ENCODE measurements around the gene GTF2IRD1. TPM values are rescaled to one million over a fixed set of nuclear protein-coding genes. Genes with fewer than 3 reads are reported as not detected.
"Not testable (repeated sequence)": the region's sequence is repeated elsewhere in the genome, so short reads cannot be mapped to it uniquely, and the experiment has no call there.

The GTF2IRD1 gene
- total RNA-seq, 2 experiments from 2014 or later: 0.94 to 1.3 TPM

DNA sequence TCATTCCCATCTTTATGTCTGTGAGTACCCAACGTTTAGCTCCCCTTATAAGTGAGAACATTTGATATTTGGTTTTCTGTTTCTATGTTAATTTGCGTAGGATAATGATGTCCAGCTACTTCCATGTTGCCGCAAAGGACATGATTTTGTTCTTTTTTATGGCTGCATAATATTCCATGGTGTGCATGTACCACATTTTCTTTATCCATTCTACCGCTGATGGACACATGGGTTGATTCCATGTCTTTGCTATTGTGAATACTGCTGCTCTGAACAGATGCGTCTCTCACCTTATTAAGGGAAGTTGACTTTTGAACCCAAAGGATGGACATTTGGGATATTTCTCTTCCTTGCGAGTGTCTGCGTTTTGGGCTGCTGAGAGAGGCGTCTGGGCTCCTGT is 50.2 kb downstream of the GTF2IRD1 start:
- DNase-seq: no peak
- no peaks in the 10 kb centered on the region for H3K9me3 Mint-ChIP-seq
- CTCF ChIA-PET: interaction anchor here (0.6 to 1.4 kb wide), 2 partner anchors 41 to 75 kb away, joined by 3 read pairs; no protein-coding TSS in a partner anchor
- no peaks in the 10 kb centered on the region for H3K4me1 Mint-ChIP-seq
- no peak overlapping the region for H3K4me3 Mint-ChIP-seq
- no peaks in the 10 kb centered on the region for H3K27me3 Mint-ChIP-seq
- no peak overlapping the region for H3K27ac Mint-ChIP-seq
- no peaks in the 10 kb centered on the region for H3K36me3 Mint-ChIP-seq (ENCODE audit: low read depth)
- POLR2A ChIA-PET: interaction anchor here (0.7 kb wide), 1 partner anchor 35 kb away, joined by 4 read pairs; no protein-coding TSS in a partner anchor

DNA sequence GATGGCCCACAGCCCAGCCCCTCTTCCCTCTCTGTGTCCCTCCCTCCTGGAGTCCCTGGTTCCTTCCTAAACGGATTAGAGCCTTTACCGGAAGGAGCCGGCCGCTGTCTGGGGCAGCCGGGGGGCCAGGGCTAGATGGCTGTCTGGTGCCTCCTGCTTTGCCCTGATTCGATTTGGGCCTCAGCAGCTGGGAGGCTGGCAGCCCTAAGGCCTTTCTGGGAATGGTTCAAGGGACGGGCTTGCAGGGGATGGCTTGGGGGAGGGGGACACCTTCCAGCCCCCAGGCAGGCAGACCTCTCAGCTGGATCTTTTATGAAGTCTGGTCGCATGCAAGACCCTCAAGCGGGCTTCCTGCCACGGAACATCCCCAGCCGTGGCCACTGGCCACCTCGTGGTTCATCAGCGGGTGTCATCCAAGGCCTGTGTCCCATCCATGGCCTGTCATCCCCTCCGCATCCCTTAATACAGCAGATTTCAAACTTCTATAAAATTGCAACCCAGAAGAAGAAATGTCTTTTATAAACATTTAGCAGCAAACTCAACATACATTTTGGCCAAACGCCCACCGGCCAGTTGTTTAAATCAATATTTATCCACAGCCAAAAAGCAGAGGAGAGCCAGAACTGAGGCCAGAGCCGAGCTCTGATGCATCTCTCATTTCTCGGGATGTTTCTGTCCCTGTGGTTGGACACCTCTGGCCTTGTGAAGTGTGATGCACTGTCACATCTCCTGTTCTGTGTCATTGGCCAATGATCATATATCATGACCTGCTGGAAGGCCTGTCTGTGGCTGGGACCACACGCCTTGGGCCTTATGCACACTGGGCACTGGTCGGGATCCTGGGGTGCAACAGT is 52.0 kb downstream of the GTF2IRD1 start:
- Mint-ChIP-seq H3K27me3 (no peaks in the 10 kb centered on the region), H3K4me3 (no peak overlapping the region), H3K27ac (no peak overlapping the region), H3K4me1 (no peaks in the 10 kb centered on the region), H3K36me3 (ENCODE audit: low read depth) (no peaks in the 10 kb centered on the region), H3K9me3 (no peaks in the 10 kb centered on the region)
- ChIA-PET POLR2A (no interaction called here), CTCF (interaction anchor here (0.9 to 1.4 kb wide), 2 partner anchors 15 to 43 kb away, joined by 3 read pairs; no protein-coding TSS in a partner anchor)
- no peak for DNase-seq

DNA sequence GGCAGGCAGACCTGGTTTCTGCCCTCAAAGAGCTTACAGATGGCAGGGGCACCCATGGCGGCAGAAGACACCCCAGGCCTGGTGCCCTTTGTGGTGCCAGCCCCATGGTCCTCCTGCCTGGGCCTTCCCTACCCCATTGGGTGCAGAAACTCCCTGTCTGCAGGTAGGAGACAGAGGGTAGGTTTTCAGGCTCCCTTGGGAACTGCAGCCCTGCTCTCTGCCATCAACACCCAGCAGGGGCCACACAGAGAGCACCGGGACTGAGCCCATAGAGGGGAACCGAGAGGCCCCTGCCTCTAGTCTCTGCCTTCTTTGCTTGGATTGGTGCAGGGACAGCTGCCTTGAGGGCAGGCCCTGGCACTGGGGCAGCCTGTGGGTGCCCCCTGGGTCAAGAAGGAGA is 52.6 kb downstream of the GTF2IRD1 start:
- no peaks in the 10 kb centered on the region for H3K27me3 Mint-ChIP-seq
- DNase-seq: no peak
- no peaks in the 10 kb centered on the region for H3K4me1 Mint-ChIP-seq
- no peak overlapping the region for H3K27ac Mint-ChIP-seq
- CTCF ChIA-PET: interaction anchor here (0.9 kb wide), 1 partner anchor 15 kb away, joined by 3 read pairs; no protein-coding TSS in a partner anchor
- POLR2A ChIA-PET: no interaction called here
- no peaks in the 10 kb centered on the region for H3K9me3 Mint-ChIP-seq
- no peaks in the 10 kb centered on the region for H3K36me3 Mint-ChIP-seq (ENCODE audit: low read depth)
- no peak overlapping the region for H3K4me3 Mint-ChIP-seq

DNA sequence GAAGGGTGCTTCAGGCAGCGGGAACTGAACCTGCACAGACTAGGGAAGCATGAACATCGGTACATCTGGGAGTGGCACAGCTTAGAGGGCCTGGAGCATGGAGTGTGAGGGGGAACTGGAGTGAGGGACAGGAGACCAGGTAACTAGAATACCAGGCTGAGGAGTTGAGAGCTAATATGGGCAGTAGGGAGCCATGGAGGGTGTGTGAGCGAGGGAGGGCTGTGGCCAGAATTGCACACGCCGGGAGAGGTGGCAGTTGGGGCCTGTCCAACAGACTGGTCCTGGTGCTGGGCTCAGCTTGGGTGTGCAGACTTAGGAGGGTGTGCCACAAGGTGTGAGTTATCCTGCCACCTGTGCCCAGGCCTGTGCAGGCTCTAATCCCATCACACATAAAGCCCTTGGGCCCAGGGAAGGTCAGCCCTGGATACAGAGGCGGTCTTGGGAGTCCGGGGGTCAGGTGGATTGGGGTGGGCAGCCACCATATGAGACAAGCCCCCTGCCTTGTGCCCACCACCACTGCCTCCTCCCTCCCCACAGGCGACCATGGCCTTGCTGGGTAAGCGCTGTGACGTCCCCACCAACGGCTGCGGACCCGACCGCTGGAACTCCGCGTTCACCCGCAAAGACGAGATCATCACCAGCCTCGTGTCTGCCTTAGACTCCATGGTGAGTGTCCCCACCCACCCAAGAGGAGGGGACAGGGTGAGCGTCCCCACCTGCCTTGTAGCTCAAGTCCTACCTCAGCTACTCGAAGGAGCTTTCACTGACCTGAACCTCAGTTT is 54.0 kb downstream of the GTF2IRD1 start:
- no peak for DNase-seq
- H3K27me3 Mint-ChIP-seq: no peaks in the 10 kb centered on the region
- no peaks in the 10 kb centered on the region for H3K36me3 Mint-ChIP-seq (ENCODE audit: low read depth)
- H3K4me1 Mint-ChIP-seq: no peaks in the 10 kb centered on the region
- no peaks in the 10 kb centered on the region for H3K9me3 Mint-ChIP-seq
- ChIA-PET CTCF (no interaction called here), POLR2A (no interaction called here)
- H3K27ac Mint-ChIP-seq: no peak overlapping the region
- no peak overlapping the region for H3K4me3 Mint-ChIP-seq

DNA sequence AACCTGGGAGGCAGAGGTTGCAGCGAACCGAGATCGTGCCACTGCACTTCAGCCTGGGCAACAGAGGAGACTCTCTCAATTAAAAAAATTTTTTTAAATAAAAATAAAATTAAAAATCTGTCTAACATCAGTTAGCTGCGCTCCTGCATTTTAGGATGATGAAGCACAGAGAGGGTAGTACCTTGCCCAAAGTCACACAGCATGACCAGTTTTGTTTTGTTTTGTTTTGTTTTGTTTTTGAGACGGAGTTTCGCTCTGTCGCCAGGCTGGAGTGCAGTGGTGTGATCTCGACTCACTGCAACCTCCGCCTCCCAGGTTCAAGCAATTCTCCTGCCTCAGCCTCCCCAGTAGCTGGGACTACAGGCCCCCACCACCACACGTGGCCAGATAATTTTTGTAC is 55.7 kb downstream of the GTF2IRD1 start:
- H3K27ac Mint-ChIP-seq; H3K4me1 Mint-ChIP-seq; H3K4me3 Mint-ChIP-seq; DNase-seq; H3K27me3 Mint-ChIP-seq; H3K9me3 Mint-ChIP-seq; POLR2A ChIA-PET; H3K36me3 Mint-ChIP-seq (ENCODE audit: low read depth): not testable (repeated sequence)
- CTCF ChIA-PET: interaction anchor here (0.7 kb wide), 1 partner anchor 62 kb away, joined by 3 read pairs; no protein-coding TSS in a partner anchor

DNA sequence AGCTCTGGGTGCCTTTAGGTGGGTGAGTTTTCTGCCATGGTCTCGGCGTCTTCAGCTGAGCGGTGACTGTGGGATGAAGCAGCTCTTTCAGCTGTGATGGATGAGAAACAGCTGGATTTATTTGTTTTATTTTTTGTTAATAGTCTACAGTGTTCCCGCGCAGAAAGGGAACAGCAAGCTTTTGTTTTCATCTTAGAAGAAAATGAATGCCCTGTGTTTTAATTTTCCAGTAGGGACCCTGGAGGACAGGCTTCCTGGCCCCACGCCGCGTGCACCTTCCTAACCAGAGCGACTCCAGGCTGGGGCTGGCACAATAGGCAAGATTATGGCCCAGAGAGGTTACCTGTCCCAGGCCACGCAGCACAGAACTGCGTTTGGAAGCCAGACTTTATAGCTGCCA is 57.6 kb downstream of the GTF2IRD1 start:
- Mint-ChIP-seq H3K4me1 (no peaks in the 10 kb centered on the region), H3K27ac (no peak overlapping the region), H3K27me3 (no peaks in the 10 kb centered on the region), H3K4me3 (no peak overlapping the region), H3K9me3 (no peaks in the 10 kb centered on the region), H3K36me3 (ENCODE audit: low read depth) (no peaks in the 10 kb centered on the region)
- POLR2A ChIA-PET: no interaction called here
- no peak for DNase-seq
- CTCF ChIA-PET: interaction anchor here (1.4 kb wide), 1 partner anchor 9 kb away, joined by 3 read pairs; no protein-coding TSS in a partner anchor

DNA sequence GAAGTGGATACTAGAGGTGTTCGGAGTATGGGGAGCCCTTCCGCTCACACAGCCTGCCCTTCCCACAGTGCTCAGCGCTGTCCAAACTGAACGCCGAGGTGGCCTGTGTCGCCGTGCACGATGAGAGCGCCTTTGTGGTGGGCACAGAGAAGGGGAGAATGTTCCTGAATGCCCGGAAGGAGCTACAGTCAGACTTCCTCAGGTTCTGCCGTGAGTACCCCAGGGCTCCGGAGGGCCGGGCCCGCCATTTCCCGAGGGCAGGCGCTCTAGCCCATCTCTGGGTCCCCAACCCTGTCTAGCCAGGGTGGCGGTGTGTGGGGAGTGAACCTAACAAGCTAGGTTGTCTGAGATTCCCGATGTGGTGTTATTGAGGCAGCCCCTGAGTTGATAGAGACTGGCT is 59.1 kb downstream of the GTF2IRD1 start:
- POLR2A ChIA-PET: no interaction called here
- no peak for DNase-seq
- no peaks in the 10 kb centered on the region for H3K4me1 Mint-ChIP-seq
- CTCF ChIA-PET: no interaction called here
- H3K9me3 Mint-ChIP-seq: no peaks in the 10 kb centered on the region
- H3K27me3 Mint-ChIP-seq: no peaks in the 10 kb centered on the region
- no peak overlapping the region for H3K27ac Mint-ChIP-seq
- no peak overlapping the region for H3K4me3 Mint-ChIP-seq
- no peaks in the 10 kb centered on the region for H3K36me3 Mint-ChIP-seq (ENCODE audit: low read depth)

DNA sequence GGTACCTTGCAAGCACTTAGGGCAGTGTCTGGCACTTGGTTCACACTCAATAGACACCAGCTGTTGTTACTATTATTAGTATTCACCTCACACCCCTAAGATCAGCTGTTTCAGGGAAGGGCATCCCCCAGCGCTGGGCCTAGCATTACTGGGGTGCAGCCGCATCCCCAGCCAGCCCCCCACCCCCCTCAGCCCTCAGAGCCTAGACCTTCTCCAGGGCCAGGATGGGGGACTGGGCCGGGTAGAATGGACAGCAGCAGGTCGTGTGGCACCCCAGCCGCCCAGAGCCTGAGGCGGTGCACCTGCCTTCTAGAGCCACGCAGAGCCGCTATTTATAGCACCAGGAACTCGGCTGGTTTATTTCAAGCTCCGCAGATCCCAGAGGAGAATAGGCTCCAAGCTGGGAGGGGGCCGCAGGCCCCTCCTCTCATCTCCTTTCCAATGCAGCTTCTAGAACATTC is 60.5 kb downstream of the GTF2IRD1 start:
- Mint-ChIP-seq H3K27ac (no peak overlapping the region), H3K36me3 (ENCODE audit: low read depth) (no peaks in the 10 kb centered on the region), H3K27me3 (no peaks in the 10 kb centered on the region), H3K4me3 (no peak overlapping the region), H3K4me1 (no peaks in the 10 kb centered on the region), H3K9me3 (no peaks in the 10 kb centered on the region)
- no peak for DNase-seq
- POLR2A ChIA-PET: no interaction called here
- CTCF ChIA-PET: no interaction called here

DNA sequence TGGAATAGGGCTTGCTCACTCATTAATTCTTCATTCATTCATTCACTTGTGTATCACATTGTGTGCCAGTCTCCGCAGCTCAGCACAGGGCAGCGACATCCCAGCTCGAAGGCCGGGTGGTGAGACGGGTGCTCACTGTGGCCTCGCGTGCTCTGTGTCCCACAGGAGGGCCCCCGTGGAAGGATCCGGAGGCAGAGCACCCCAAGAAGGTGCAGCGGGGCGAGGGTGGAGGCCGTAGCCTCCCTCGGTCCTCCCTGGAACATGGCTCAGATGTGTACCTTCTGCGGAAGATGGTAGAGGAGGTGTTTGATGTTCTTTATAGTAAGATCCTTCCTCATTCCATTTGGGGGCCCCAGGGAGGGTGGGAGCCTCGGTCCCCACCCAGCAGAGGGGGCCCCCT is 61.6 kb downstream of the GTF2IRD1 start:
- Mint-ChIP-seq H3K36me3 (ENCODE audit: low read depth) (no peaks in the 10 kb centered on the region), H3K9me3 (no peaks in the 10 kb centered on the region), H3K4me1 (no peaks in the 10 kb centered on the region)

DNA sequence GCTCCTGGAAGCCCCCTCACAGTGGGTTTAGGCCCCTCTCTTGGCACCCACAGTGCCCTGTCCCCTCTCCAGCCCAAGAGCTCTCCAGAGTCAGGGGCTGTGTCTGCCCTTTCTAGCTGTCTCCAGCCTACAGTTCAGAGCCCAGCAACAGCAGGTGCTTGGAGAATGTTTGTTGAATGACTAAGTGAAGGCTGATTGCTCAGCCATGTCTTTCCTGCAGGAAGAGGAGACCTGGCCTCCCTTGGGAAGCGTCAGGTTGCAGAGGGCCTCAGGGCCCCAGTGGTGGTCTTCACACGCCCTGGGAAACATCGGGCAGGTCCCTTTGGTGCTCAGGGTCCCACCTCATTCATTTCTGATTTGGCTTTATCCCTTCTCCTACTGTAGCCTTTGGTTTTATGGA is 62.5 kb downstream of the GTF2IRD1 start:
- POLR2A ChIA-PET: no interaction called here

More for the DNA sequence above, 61.6 kb downstream of the GTF2IRD1 start:
- CTCF ChIA-PET: no interaction called here
- Mint-ChIP-seq H3K4me3 (no peak overlapping the region), H3K27me3 (no peaks in the 10 kb centered on the region), H3K27ac (no peak overlapping the region)
- POLR2A ChIA-PET: no interaction called here
- no peak for DNase-seq

DNA sequence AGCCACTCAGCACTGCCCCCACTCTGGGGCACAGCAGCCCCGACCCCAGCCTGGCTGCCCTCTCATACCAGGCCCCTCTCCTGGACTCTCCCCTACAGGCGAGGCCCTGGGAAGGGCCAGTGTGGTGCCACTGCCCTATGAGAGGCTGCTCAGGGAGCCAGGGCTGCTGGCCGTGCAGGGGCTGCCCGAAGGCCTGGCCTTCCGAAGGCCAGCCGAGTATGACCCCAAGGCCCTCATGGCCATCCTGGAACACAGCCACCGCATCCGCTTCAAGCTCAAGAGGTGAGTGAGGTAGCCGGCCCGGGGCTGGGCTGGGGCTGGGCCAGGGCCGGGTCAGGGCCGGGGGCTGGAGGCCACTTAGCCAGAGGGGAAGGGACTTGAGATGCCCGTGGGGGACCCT is 64.3 kb downstream of the GTF2IRD1 start:
- DNase-seq: no peak
- Mint-ChIP-seq H3K4me3 (no peak overlapping the region), H3K27me3 (no peaks in the 10 kb centered on the region), H3K36me3 (ENCODE audit: low read depth) (no peaks in the 10 kb centered on the region), H3K4me1 (no peaks in the 10 kb centered on the region), H3K27ac (no peak overlapping the region), H3K9me3 (peaks cover 4% of the 10 kb centered on the region)
- ChIA-PET POLR2A (no interaction called here), CTCF (interaction anchor here (1.0 kb wide), 1 partner anchor 28 kb away, joined by 3 read pairs; no protein-coding TSS in a partner anchor)

More for the DNA sequence above, 62.5 kb downstream of the GTF2IRD1 start:
- no peak for DNase-seq
- Mint-ChIP-seq H3K27me3 (no peaks in the 10 kb centered on the region), H3K4me3 (no peak overlapping the region), H3K36me3 (ENCODE audit: low read depth) (no peaks in the 10 kb centered on the region), H3K9me3 (peaks cover 4% of the 10 kb centered on the region), H3K27ac (no peak overlapping the region), H3K4me1 (no peaks in the 10 kb centered on the region)
- CTCF ChIA-PET: no interaction called here

DNA sequence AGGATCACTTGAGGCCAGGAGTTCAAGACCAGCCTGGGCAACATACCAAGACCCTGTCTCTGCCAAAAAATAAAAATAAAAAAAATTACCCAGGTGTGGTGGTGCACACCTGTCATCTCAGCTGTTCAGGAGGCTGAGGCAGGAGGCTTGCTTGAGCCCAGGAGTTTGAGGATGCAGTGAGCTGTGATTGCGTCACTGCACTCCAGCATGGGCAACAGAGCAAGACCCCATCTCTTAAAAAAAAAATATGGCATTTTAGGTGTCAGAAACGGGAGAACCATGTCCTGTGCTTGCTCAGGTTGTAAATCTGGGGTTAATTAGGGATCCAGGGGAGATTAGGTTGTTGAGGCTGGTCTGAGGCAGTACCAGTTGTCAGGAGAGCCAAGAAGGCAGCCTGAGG is 64.9 kb downstream of the GTF2IRD1 start:
- no peaks in the 10 kb centered on the region for H3K27me3 Mint-ChIP-seq
- CTCF ChIA-PET: interaction anchor here (1.0 kb wide), 1 partner anchor 29 kb away, joined by 3 read pairs; no protein-coding TSS in a partner anchor
- POLR2A ChIA-PET: no interaction called here
- no peak overlapping the region for H3K4me3 Mint-ChIP-seq
- H3K9me3 Mint-ChIP-seq: peaks cover 4% of the 10 kb centered on the region
- no peak for DNase-seq
- no peak overlapping the region for H3K27ac Mint-ChIP-seq
- H3K36me3 Mint-ChIP-seq (ENCODE audit: low read depth): no peaks in the 10 kb centered on the region
- H3K4me1 Mint-ChIP-seq: no peaks in the 10 kb centered on the region

DNA sequence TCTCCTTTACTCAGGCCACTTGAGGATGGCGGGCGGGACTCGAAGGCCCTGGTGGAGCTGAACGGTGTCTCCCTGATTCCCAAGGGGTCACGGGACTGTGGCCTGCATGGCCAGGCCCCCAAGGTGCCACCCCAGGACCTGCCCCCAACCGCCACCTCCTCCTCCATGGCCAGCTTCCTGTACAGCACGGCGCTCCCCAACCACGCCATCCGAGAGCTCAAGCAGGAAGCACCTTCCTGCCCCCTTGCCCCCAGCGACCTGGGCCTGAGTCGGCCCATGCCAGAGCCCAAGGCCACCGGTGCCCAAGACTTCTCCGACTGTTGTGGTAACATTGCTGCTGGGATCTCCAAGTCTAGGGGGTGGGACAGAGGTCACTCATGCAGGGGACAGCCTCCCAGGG is 65.7 kb downstream of the GTF2IRD1 start:
- POLR2A ChIA-PET: no interaction called here
- Mint-ChIP-seq H3K27me3 (no peaks in the 10 kb centered on the region), H3K4me3 (no peak overlapping the region), H3K27ac (no peak overlapping the region), H3K4me1 (no peaks in the 10 kb centered on the region), H3K36me3 (ENCODE audit: low read depth) (no peaks in the 10 kb centered on the region), H3K9me3 (peaks cover 4% of the 10 kb centered on the region)
- no peak for DNase-seq
- CTCF ChIA-PET: no interaction called here
